NB4 (cell line): Measurements from ENCODE around the gene UAP1.

Experiments used
- MAX ChIP-seq: IDR thresholded peaks from 2 replicates; pipeline ENCODE4 v1.6.1; 2011; ENCODE audit warnings: low read depth, low read length
- MYC ChIP-seq: IDR thresholded peaks from 2 replicates; pipeline ENCODE4 v1.6.1; 2011; ENCODE audit warnings: low read depth, low read length
- POLR2A ChIP-seq: IDR thresholded peaks from 2 replicates; pipeline ENCODE4 v1.6.1; 2011; ENCODE audit warnings: mild to moderate bottlenecking; ENCODE audit not compliant: insufficient read length; ENCODE audit errors: extremely low read depth
- TF ChIP-seq, protein P1 (sequence below): IDR thresholded peaks from one replicate; pipeline ENCODE4 v1.5.1; 2012; ENCODE audit warnings: low read depth, low read length

DNA sequence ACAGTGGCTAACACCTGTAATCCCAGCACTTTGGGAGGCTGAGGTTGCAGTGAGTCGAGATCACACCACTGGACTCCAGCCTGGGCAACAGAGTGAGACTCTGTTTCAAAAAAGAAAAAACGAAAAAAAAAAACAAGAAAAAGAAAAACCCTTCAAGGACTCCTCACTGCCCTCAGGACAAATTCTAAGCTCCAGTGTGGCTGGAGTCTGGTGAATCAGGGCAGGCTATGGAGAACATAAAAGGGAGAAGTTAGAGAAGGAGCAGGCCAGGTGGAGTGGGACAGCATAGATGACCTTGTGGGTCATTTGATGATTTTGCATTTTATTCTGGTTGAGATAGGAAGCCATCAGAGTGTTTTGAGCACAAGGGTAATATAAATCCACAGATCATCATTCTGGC, 12.5 kb upstream of the UAP1 start:
- TF ChIP-seq, protein P1, sequence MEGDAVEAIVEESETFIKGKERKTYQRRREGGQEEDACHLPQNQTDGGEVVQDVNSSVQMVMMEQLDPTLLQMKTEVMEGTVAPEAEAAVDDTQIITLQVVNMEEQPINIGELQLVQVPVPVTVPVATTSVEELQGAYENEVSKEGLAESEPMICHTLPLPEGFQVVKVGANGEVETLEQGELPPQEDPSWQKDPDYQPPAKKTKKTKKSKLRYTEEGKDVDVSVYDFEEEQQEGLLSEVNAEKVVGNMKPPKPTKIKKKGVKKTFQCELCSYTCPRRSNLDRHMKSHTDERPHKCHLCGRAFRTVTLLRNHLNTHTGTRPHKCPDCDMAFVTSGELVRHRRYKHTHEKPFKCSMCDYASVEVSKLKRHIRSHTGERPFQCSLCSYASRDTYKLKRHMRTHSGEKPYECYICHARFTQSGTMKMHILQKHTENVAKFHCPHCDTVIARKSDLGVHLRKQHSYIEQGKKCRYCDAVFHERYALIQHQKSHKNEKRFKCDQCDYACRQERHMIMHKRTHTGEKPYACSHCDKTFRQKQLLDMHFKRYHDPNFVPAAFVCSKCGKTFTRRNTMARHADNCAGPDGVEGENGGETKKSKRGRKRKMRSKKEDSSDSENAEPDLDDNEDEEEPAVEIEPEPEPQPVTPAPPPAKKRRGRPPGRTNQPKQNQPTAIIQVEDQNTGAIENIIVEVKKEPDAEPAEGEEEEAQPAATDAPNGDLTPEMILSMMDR, result no peak
- TF ChIP-seq POLR2A (no peak), MAX (no peak), MYC (no peak)
